Activated CD4-positive, alpha-beta T cell treated with anti-CD3 and anti-CD28 coated beads for 1 hour (primary cell): ENCODE results near the gene CPA2.

Source experiments
- DNase-seq: peaks from one replicate; pipeline ENCODE4 v3.0.0-alpha.2; 2020

Gene CPA2

GRCh38 chr7:130256704-130257103 is 10.0 kb upstream of the CPA2 start:
- DNase-seq, result no peak

- DNase-seq, result no peak
Measured at GRCh38 chr7:130258494-130259078, 8.1 kb upstream of the CPA2 start.

GRCh38 chr7:130262448-130262847 is 4.2 kb upstream of the CPA2 start:
- DNase-seq, result no peak

GRCh38 chr7:130263130-130263529 is 3.5 kb upstream of the CPA2 start:
- DNase-seq, result no peak

- DNase-seq, result no peak
Measured at GRCh38 chr7:130266961-130267321, 278 bp downstream of the CPA2 start.

GRCh38 chr7:130268463-130269317 is 2.0 kb downstream of the CPA2 start:
- no peak for DNase-seq

- DNase-seq, result no peak
Measured at GRCh38 chr7:130269318-130269694, 2.6 kb downstream of the CPA2 start.

GRCh38 chr7:130270947-130271800 is 4.5 kb downstream of the CPA2 start:
- DNase-seq, result no peak

- DNase-seq, result no peak
Measured at GRCh38 chr7:130272381-130273080, 5.9 kb downstream of the CPA2 start.

GRCh38 chr7:130273081-130273932 is 6.6 kb downstream of the CPA2 start:
- DNase-seq, result no peak

GRCh38 chr7:130273933-130274255 is 7.2 kb downstream of the CPA2 start:
- no peak for DNase-seq

GRCh38 chr7:130274296-130274695 is 7.6 kb downstream of the CPA2 start:
- no peak for DNase-seq

GRCh38 chr7:130274983-130275591 is 8.4 kb downstream of the CPA2 start:
- no peak for DNase-seq

- DNase-seq, result no peak
Measured at GRCh38 chr7:130275826-130276297, 9.2 kb downstream of the CPA2 start.

- DNase-seq, result no peak
Measured at GRCh38 chr7:130276796-130277762, 10.4 kb downstream of the CPA2 start.

- DNase-seq, result no peak
Measured at GRCh38 chr7:130277763-130278643, 11.3 kb downstream of the CPA2 start.

GRCh38 chr7:130278860-130279259 is 12.2 kb downstream of the CPA2 start:
- DNase-seq, result no peak

- DNase-seq, result no peak
Measured at GRCh38 chr7:130279286-130279685, 12.6 kb downstream of the CPA2 start.

- DNase-seq, result no peak
Measured at GRCh38 chr7:130279906-130280305, 13.2 kb downstream of the CPA2 start.
